Activated naive CD4-positive, alpha-beta T cell treated with anti-CD3 and anti-CD28 coated beads for 36 hours (primary cell): ENCODE data around the gene RIT2. TPM values are rescaled to one million over a fixed set of nuclear protein-coding genes. Genes with fewer than 3 reads are reported as not detected.
"Not testable (repeated sequence)": the region's sequence is repeated elsewhere in the genome, so short reads cannot be mapped to it uniquely, and the experiment has no call there.

Source experiments
- CTCF ChIA-PET: fragments of 350-600 bp; sonication (Branson Sonifier 250); formaldehyde crosslinking; loops from one replicate; lab custom pipeline; 2021; ENCODE audit warnings: antibody characterized with exemption; lab: Charles Lee
- DNase-seq: peaks from one replicate; pipeline ENCODE4 v3.0.0-alpha.2; 2020
- H3K27ac Mint-ChIP-seq: one replicate; pipeline ENCODE4 v1.8.0; 2021; ENCODE audit warnings: mild to moderate bottlenecking, mixed read lengths
- H3K27me3 Mint-ChIP-seq: one replicate; pipeline ENCODE4 v1.8.0; 2021; ENCODE audit warnings: low read depth, mixed read lengths
- H3K36me3 Mint-ChIP-seq: one replicate; pipeline ENCODE4 v1.8.0; 2021; ENCODE audit warnings: low read depth, mixed read lengths
- H3K4me1 Mint-ChIP-seq: one replicate; pipeline ENCODE4 v1.8.0; 2021; ENCODE audit warnings: low read depth, mixed read lengths
- H3K4me3 Mint-ChIP-seq: one replicate; pipeline ENCODE4 v1.8.0; 2021; ENCODE audit warnings: mild to moderate bottlenecking, moderate library complexity, mixed read lengths
- H3K9me3 Mint-ChIP-seq: one replicate; pipeline ENCODE4 v1.8.0; 2021; ENCODE audit warnings: mixed read lengths
- intact Hi-C: fragments of 100-400 bp; cut with micrococcal nuclease; formaldehyde crosslinking; loops from one replicate; pipeline ENCODE4 v1.15.1; 2023
- total RNA-seq, 2 experiments: library from RNA; stranded (reverse); gene quantifications; one replicate each; pipeline ENCODE4 v1.2.3, GENCODE V29; 2021

The RIT2 gene
- total RNA-seq, 2 experiments from 2014 or later, result not detected

DNA sequence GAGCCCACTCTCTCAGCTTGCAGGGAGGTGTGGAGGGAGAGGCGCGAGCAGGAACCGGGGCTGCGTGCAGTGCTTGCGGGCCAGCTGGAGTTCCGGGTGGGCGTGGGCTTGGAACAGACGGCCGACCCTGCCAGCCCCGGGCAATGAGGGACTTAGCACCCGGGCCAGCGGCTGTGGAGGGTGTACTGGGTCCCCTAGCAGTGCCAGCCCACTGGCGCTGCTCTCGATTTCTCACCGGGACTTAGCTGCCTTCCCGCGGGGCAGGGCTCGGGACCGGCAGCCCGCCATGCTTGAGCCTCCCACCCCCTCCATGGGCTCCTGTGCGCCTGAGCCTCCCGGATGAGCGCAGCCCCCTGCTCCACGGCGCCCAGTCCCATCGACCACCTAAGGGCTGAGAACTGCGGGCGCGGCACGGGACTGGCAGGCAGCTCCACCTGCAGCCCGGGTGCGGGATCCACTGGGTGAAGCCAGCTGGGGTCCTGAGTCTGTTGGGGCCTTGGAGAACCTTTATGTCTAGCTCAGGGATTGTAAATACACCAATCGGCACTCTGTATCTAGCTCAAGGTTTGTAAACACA is 320.2 kb downstream of the RIT2 start:
- H3K27ac Mint-ChIP-seq, H3K36me3 Mint-ChIP-seq, CTCF ChIA-PET, H3K9me3 Mint-ChIP-seq, H3K4me3 Mint-ChIP-seq, intact Hi-C loops, DNase-seq, H3K27me3 Mint-ChIP-seq, H3K4me1 Mint-ChIP-seq: not testable (repeated sequence)

DNA sequence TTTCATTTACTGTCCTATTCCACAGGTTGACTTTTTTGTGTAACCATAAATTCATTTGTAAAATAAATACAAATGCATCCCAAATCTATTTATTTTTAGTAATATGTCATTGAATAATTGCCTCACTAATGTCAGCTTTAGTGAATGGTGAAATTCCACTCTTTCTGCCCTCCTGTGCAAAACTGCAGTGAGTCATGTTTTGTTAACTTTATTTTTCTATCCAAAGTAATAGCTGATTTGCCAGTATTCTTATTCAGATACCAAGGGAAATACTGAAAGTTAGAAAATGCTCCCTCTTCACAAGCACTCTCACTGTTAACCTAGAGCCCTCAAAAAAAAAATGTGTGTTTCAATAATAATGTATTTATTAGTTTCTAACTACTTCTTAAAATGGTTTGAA is 322.8 kb downstream of the RIT2 start:
- CTCF ChIA-PET, result no interaction called here
- DNase-seq, result no peak
- intact Hi-C loops, result no loop called here
- H3K4me3 Mint-ChIP-seq, result no peak overlapping the region
- no peaks in the 10 kb centered on the region for H3K4me1 Mint-ChIP-seq
- H3K27ac Mint-ChIP-seq, result no peak overlapping the region
- H3K9me3 Mint-ChIP-seq, result peaks cover 6% of the 10 kb centered on the region
- no peaks in the 10 kb centered on the region for H3K27me3 Mint-ChIP-seq
- no peaks in the 10 kb centered on the region for H3K36me3 Mint-ChIP-seq

DNA sequence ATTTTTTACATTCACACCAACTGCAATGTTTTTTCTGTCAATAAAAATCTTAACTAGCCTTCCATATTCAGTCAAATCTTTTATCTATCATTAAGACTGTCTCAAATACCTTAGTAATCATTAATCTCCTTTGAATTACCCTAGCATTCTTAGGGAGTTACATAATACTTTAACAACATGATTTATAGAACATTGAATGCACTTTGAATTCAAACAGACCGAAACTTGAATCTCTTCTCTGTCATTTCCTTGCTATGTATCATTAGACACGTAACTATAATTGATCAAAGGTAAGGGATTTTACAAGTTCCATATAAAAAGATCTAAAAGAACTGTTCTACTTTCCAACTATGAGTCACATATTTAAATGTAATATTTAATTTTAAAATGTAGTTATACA is 330.9 kb downstream of the RIT2 start:
- no peaks in the 10 kb centered on the region for H3K36me3 Mint-ChIP-seq
- intact Hi-C loops, result no loop called here
- H3K27ac Mint-ChIP-seq, result no peak overlapping the region
- peaks cover 12% of the 10 kb centered on the region for H3K9me3 Mint-ChIP-seq
- CTCF ChIA-PET, result no interaction called here
- no peak overlapping the region for H3K4me3 Mint-ChIP-seq
- no peaks in the 10 kb centered on the region for H3K27me3 Mint-ChIP-seq
- no peak for DNase-seq
- no peaks in the 10 kb centered on the region for H3K4me1 Mint-ChIP-seq

DNA sequence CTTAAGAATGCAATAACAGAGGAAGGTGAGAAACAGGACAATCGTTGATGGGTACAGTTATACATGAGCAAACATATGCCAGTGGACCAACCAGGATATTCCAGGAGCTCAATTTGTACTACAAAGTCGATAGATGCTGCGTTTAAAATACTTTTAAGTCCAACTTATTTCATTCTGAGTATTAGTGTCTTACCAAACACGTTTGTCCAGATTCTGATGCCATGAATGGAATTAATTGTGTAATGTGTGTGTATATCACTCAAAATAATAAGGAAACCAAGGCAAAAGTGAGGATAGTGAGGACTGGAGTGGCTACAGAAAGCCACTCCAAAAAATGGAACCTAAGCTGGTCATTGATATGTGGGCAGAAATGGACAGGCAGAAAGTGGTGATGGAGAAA is 332.6 kb downstream of the RIT2 start:
- H3K27ac Mint-ChIP-seq, result no peak overlapping the region
- CTCF ChIA-PET, result no interaction called here

DNA sequence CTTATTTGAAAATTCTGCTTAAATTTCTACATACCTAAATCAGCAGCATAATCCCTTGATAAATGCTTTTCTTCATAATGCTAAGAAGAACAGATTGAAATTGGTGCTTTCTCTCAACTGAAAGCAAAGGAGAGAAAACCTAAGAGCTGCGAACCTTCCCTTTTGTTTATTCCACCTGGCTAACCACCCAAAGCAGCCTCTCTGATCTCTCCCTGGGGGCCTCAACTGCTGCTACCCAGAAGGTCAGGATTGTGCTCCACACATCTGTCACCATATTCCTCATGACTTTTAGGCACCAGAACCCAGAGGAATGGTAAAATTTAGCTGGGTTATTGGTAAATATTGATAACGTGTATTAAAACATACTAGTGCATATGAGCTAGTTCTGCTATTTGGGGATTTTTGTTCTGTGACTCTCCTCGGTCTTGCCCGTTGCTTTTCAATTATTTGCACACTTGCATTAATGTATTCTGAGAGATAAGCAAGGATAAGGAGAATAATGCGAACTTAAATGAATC is 334.1 kb downstream of the RIT2 start:
- H3K4me1 Mint-ChIP-seq, result no peaks in the 10 kb centered on the region
- H3K27ac Mint-ChIP-seq, result no peak overlapping the region
- no peaks in the 10 kb centered on the region for H3K36me3 Mint-ChIP-seq
- H3K4me3 Mint-ChIP-seq, result no peak overlapping the region
- H3K9me3 Mint-ChIP-seq, result peaks cover 7% of the 10 kb centered on the region
- intact Hi-C loops, result no loop called here
- DNase-seq, result no peak
- CTCF ChIA-PET, result no interaction called here
- no peaks in the 10 kb centered on the region for H3K27me3 Mint-ChIP-seq

More for the DNA sequence above, 332.6 kb downstream of the RIT2 start:
- peaks cover 10% of the 10 kb centered on the region for H3K9me3 Mint-ChIP-seq
- no peaks in the 10 kb centered on the region for H3K36me3 Mint-ChIP-seq
- no peaks in the 10 kb centered on the region for H3K4me1 Mint-ChIP-seq
- intact Hi-C loops, result no loop called here
- DNase-seq, result no peak
- H3K4me3 Mint-ChIP-seq, result no peak overlapping the region
- H3K27me3 Mint-ChIP-seq, result no peaks in the 10 kb centered on the region

DNA sequence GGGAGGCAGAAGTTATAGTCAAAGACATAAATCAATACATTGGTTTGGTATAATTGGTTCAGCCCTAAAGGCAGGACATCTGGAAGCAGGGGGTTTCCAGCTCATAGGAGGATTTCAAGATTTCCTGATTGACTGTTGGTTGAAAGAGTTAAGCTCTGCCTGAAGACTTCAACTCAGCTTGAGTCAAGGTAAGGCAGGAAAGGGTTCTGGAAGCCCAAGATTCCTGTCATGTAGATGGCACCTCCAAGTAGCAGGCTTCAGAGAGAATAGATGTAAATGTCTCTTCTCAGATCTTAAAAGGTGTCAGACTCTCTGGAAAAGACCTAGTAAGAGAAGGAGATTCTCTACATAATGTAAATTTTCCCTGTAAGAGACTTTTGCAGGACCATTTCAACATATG is 335.3 kb downstream of the RIT2 start:
- Mint-ChIP-seq H3K27ac (no peak overlapping the region), H3K36me3 (no peaks in the 10 kb centered on the region), H3K9me3 (peaks cover 9% of the 10 kb centered on the region), H3K27me3 (no peaks in the 10 kb centered on the region), H3K4me3 (no peak overlapping the region), H3K4me1 (no peaks in the 10 kb centered on the region)
- intact Hi-C loops, result no loop called here
- CTCF ChIA-PET, result no interaction called here
- no peak for DNase-seq

DNA sequence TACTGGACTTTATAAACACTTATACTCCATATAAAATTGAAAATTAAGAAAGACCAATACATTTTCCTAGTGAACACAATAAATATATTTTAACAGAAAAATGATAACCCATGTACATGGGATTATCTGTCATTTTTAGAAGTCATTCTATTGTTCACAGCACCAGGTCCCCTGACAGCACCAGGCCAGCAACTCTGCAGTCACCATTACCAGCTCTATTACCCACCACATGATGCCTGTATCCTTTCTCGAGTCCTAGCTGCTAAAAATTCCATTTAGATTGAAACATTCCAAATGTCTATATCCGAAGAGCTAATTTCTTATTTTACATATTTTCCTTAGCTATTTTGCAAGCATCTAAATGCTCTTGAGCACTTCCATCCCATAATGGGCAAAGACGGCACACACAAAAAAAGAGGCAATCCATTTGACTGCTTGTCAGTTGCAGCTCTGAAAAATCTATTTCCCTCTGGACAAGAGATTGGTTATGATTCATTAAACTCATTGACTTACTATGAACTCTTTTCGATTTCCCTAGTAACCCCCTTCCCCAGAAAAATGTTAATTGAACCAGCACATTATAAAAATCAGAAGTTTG is 336.9 kb downstream of the RIT2 start:
- CTCF ChIA-PET, result interaction anchor here (0.6 kb wide), 1 partner anchor 8 kb away, joined by 3 read pairs; no protein-coding TSS in a partner anchor
- DNase-seq, result no peak
- Mint-ChIP-seq H3K27ac (no peak overlapping the region), H3K4me3 (no peak overlapping the region), H3K27me3 (no peaks in the 10 kb centered on the region), H3K4me1 (no peaks in the 10 kb centered on the region), H3K9me3 (peaks cover 9% of the 10 kb centered on the region), H3K36me3 (no peaks in the 10 kb centered on the region)
- intact Hi-C loops, result no loop called here

DNA sequence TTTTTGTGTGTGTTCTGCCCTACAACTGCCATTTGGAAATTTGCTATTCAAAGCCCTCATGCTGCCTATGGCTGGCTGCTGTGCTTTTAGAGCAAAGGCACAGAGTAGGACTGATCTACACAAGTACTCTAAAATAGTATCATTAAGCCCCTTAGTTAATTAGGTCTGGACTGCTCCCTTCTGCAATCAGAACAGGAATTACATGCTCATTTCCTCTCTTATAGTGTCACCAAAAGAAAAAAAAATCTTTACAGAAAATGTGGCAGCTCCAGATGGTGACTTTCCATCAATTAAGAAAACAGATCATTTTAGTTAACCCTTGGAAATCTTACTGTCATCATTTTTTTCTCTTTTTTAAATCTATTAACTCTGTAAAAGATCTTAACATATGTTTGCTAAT is 337.5 kb downstream of the RIT2 start:
- no peak for DNase-seq
- no peaks in the 10 kb centered on the region for H3K36me3 Mint-ChIP-seq
- H3K4me3 Mint-ChIP-seq, result no peak overlapping the region
- no peak overlapping the region for H3K27ac Mint-ChIP-seq
- intact Hi-C loops, result no loop called here
- H3K9me3 Mint-ChIP-seq, result peaks cover 7% of the 10 kb centered on the region
- CTCF ChIA-PET, result no interaction called here
- no peaks in the 10 kb centered on the region for H3K4me1 Mint-ChIP-seq
- no peaks in the 10 kb centered on the region for H3K27me3 Mint-ChIP-seq

DNA sequence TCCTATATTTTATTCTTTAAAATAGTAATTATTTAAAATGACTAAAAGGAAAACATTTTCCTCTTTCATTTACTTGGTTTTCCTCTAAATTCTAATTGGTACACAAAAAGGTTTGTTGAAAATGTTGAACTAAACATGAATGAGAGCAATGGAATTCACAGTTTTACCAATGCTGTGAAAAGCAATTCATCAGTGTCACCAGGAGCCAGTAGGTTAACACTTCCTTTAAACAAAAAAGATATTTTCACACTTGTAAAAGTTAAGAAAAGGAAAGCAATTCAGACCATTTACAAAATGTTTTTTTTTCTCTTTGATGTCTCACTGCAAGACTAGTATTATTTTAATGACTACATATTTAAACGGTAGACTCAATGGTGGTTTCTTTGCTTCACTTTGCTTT is 341.6 kb downstream of the RIT2 start:
- Mint-ChIP-seq H3K36me3 (no peaks in the 10 kb centered on the region), H3K27me3 (no peaks in the 10 kb centered on the region), H3K4me3 (no peak overlapping the region), H3K9me3 (peaks cover 4% of the 10 kb centered on the region), H3K27ac (no peak overlapping the region), H3K4me1 (no peaks in the 10 kb centered on the region)
- intact Hi-C loops, result no loop called here
- DNase-seq, result no peak
- CTCF ChIA-PET, result no interaction called here

DNA sequence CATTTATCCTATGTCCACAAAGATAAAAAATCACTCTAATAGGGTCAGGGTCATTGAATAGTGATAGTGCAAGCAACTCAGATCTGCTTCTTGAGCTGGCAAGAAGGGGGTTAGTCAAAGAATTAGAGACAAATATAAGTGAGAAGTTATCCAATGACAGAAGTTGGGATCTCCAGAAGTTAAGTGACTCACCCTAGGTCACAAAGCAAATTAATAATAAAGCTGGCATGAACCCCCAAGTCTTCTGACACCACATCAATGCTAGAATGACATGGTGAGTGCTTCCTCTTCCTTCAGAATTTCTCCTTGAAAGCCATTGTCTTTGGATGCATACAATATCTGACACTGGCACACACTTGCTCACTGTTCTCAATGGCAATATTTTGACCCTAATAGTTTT is 343.5 kb downstream of the RIT2 start:
- H3K9me3 Mint-ChIP-seq, result peaks cover 6% of the 10 kb centered on the region
- intact Hi-C loops, result no loop called here
- no peaks in the 10 kb centered on the region for H3K4me1 Mint-ChIP-seq
- no peaks in the 10 kb centered on the region for H3K36me3 Mint-ChIP-seq
- no peaks in the 10 kb centered on the region for H3K27me3 Mint-ChIP-seq
- DNase-seq, result no peak
- H3K4me3 Mint-ChIP-seq, result no peak overlapping the region
- CTCF ChIA-PET, result no interaction called here
- H3K27ac Mint-ChIP-seq, result no peak overlapping the region

DNA sequence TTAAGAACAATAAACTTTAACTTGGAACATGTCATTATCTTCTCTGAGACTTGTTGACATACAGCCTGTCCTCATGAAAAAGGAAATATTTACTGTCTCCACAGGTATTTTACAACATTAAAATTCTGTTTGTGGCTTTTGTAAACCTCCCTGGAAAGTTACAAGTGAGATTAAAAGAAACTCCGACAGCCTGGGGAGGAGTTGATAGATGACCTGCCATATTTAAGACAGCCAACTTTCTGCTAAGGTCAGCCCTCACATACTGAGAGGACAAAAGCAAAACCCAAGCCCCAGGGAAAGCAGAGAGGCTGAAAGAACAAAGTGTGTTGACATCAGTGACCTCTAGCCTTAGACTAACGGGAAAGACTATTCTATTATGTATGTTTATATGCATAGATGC is 350.2 kb downstream of the RIT2 start:
- CTCF ChIA-PET, result interaction anchor here (1.2 kb wide), 1 partner anchor 36 kb away, joined by 3 read pairs; no protein-coding TSS in a partner anchor
- Mint-ChIP-seq H3K27me3 (no peaks in the 10 kb centered on the region), H3K36me3 (no peaks in the 10 kb centered on the region), H3K27ac (no peak overlapping the region), H3K4me1 (no peaks in the 10 kb centered on the region), H3K4me3 (no peak overlapping the region), H3K9me3 (peaks cover 2% of the 10 kb centered on the region)
- no peak for DNase-seq
- intact Hi-C loops, result no loop called here

DNA sequence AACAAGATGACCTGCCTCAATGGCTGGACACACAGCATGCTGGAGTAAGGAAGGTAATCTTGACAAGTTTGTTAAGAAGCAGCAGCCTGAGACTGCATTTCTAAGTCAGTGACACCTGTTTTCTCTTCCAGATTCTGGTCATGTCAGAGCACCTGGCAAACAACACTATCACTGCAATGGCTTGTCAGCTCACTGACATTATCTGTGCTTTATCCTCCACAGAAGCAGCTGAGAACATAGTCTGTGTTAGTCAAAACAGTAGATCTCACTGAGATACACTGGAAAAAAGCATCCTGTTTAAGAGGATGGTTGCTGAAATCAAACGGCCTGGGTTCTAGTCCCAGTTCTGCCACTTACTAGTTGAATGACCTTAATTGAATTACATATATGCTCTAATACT is 355.2 kb downstream of the RIT2 start:
- no peak overlapping the region for H3K27ac Mint-ChIP-seq
- no peaks in the 10 kb centered on the region for H3K27me3 Mint-ChIP-seq
- H3K36me3 Mint-ChIP-seq, result no peaks in the 10 kb centered on the region
- CTCF ChIA-PET, result no interaction called here
- H3K9me3 Mint-ChIP-seq, result peaks cover 5% of the 10 kb centered on the region
- no peaks in the 10 kb centered on the region for H3K4me1 Mint-ChIP-seq
- intact Hi-C loops, result no loop called here
- H3K4me3 Mint-ChIP-seq, result no peak overlapping the region
- no peak for DNase-seq

DNA sequence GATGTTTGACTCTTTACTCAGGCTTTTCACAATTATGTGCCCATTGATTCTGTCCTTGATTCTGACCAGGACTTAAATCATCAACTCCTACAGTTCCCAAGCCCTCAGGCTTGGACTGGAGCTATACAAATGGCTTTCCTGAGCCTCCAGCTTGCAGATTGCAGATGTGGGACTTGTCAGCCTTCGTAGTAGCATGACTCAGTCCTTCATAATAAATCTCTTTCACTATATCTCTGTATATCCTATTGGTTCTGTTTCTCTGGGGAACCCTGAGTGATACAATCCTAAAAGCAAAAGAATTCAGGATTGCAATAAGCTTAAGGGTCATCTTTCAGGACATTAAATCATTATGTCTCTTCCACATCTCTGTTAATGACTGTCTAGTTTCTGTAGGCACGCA is 356.6 kb downstream of the RIT2 start:
- DNase-seq, result no peak
- intact Hi-C loops, result no loop called here
- Mint-ChIP-seq H3K27ac (no peak overlapping the region), H3K9me3 (peaks cover 9% of the 10 kb centered on the region), H3K4me3 (no peak overlapping the region), H3K36me3 (no peaks in the 10 kb centered on the region), H3K27me3 (no peaks in the 10 kb centered on the region), H3K4me1 (no peaks in the 10 kb centered on the region)
- CTCF ChIA-PET, result no interaction called here
